ENCODE measurements around the gene TGFBR1.
A peak's percentile ranks its signal among the peaks of the same experiment; 100 is the strongest.

TGFBR1 gene

GRCh38 chr9:99104459-99105151 lies at the start of gene TGFBR1:
TGFBR1 (plus strand) TSS chr9:99105113; CDS start chr9:99105206, 93 bp downstream.
- Mint-ChIP-seq H3K9me3 (peaks cover 5% of the 10 kb centered on the region), H3K27me3 (no peaks in the 10 kb centered on the region), H3K27ac (ENCODE audit: low read depth) (peak within 1 kb of the TSS; percentile 78), H3K4me3 (peak within 1 kb of the TSS; percentile 82), H3K36me3 (ENCODE audit: insufficient read depth) (peaks cover 6% of the 10 kb centered on the region), H3K4me1 (peaks cover 72% of the 10 kb centered on the region)
- ATAC-seq (replicated peaks; ENCODE audit: extremely low read depth, poor library complexity, severe bottlenecking) (peak; percentile 83), DNase-seq (ENCODE audit: low spot score in 2 of 2) (peak; percentile 85)

- H3K27me3 Mint-ChIP-seq: no peaks in the 10 kb centered on the region
- no peak overlapping the region for H3K27ac Mint-ChIP-seq (ENCODE audit: low read depth)
- no peak for ATAC-seq (replicated peaks; ENCODE audit: extremely low read depth, poor library complexity, severe bottlenecking)
- H3K4me3 Mint-ChIP-seq: no peak overlapping the region
- peaks cover 83% of the 10 kb centered on the region for H3K4me1 Mint-ChIP-seq
- no peak for DNase-seq (ENCODE audit: low spot score in 2 of 2)
- peaks cover 19% of the 10 kb centered on the region for H3K36me3 Mint-ChIP-seq (ENCODE audit: insufficient read depth)
- no peaks in the 10 kb centered on the region for H3K9me3 Mint-ChIP-seq
These were observed 49.5 kb upstream of the TGFBR1 start for GRCh38 chr9:99055384-99055783.

- peaks cover 19% of the 10 kb centered on the region for H3K36me3 Mint-ChIP-seq (ENCODE audit: insufficient read depth)
- peaks cover 89% of the 10 kb centered on the region for H3K4me1 Mint-ChIP-seq
- ATAC-seq (replicated peaks; ENCODE audit: extremely low read depth, poor library complexity, severe bottlenecking) (no peak), DNase-seq (ENCODE audit: low spot score in 2 of 2) (no peak)
- H3K4me3 Mint-ChIP-seq: no peak overlapping the region
- peak overlapping the region; percentile 86 for H3K27ac Mint-ChIP-seq (ENCODE audit: low read depth)
- no peaks in the 10 kb centered on the region for H3K9me3 Mint-ChIP-seq
- no peaks in the 10 kb centered on the region for H3K27me3 Mint-ChIP-seq
These were observed 48.7 kb upstream of the TGFBR1 start for GRCh38 chr9:99056186-99056585.

- Mint-ChIP-seq H3K27ac (ENCODE audit: low read depth) (peak overlapping the region; percentile 86), H3K9me3 (no peaks in the 10 kb centered on the region)
- no peak for DNase-seq (ENCODE audit: low spot score in 2 of 2)
These were observed 47.8 kb upstream of the TGFBR1 start for GRCh38 chr9:99056886-99057664.

GRCh38 chr9:99057665-99058625 lies 47.0 kb upstream of the TGFBR1 start:
- DNase-seq (ENCODE audit: low spot score in 2 of 2): peak; percentile 47 to 70
- H3K27ac Mint-ChIP-seq (ENCODE audit: low read depth): peak overlapping the region; percentile 86
- H3K36me3 Mint-ChIP-seq (ENCODE audit: insufficient read depth): peaks cover 19% of the 10 kb centered on the region
- peaks cover 86% of the 10 kb centered on the region for H3K4me1 Mint-ChIP-seq
- H3K27me3 Mint-ChIP-seq: no peaks in the 10 kb centered on the region
- H3K9me3 Mint-ChIP-seq: no peaks in the 10 kb centered on the region
- peak; percentile 79 for ATAC-seq (replicated peaks; ENCODE audit: extremely low read depth, poor library complexity, severe bottlenecking)
- peak overlapping the region; percentile 86 for H3K4me3 Mint-ChIP-seq

More at GRCh38 chr9:99056886-99057664, 47.8 kb upstream of the TGFBR1 start:
- Mint-ChIP-seq H3K4me3 (peak overlapping the region; percentile 86), H3K4me1 (peaks cover 87% of the 10 kb centered on the region), H3K27me3 (no peaks in the 10 kb centered on the region), H3K36me3 (ENCODE audit: insufficient read depth) (peaks cover 19% of the 10 kb centered on the region)
- peak; percentile 66 for ATAC-seq (replicated peaks; ENCODE audit: extremely low read depth, poor library complexity, severe bottlenecking)

GRCh38 chr9:99058964-99059921 lies 45.7 kb upstream of the TGFBR1 start:
- peak overlapping the region; percentile 86 for H3K27ac Mint-ChIP-seq (ENCODE audit: low read depth)
- peak; percentile 20 for ATAC-seq (replicated peaks; ENCODE audit: extremely low read depth, poor library complexity, severe bottlenecking)
- peaks cover 14% of the 10 kb centered on the region for H3K36me3 Mint-ChIP-seq (ENCODE audit: insufficient read depth)
- H3K27me3 Mint-ChIP-seq: no peaks in the 10 kb centered on the region
- no peaks in the 10 kb centered on the region for H3K9me3 Mint-ChIP-seq
- H3K4me1 Mint-ChIP-seq: peaks cover 86% of the 10 kb centered on the region
- peak overlapping the region; percentile 86 for H3K4me3 Mint-ChIP-seq
- no peak for DNase-seq (ENCODE audit: low spot score in 2 of 2)

- Mint-ChIP-seq H3K4me1 (peaks cover 87% of the 10 kb centered on the region), H3K36me3 (ENCODE audit: insufficient read depth) (peaks cover 14% of the 10 kb centered on the region), H3K4me3 (no peak overlapping the region), H3K27me3 (no peaks in the 10 kb centered on the region), H3K9me3 (no peaks in the 10 kb centered on the region), H3K27ac (ENCODE audit: low read depth) (peak overlapping the region; percentile 29)
- DNase-seq (ENCODE audit: low spot score in 2 of 2): no peak
- ATAC-seq (replicated peaks; ENCODE audit: extremely low read depth, poor library complexity, severe bottlenecking): no peak
These were observed 44.3 kb upstream of the TGFBR1 start for GRCh38 chr9:99060621-99061020.

GRCh38 chr9:99062549-99062948 lies 42.4 kb upstream of the TGFBR1 start:
- H3K4me1 Mint-ChIP-seq: peaks cover 76% of the 10 kb centered on the region
- DNase-seq (ENCODE audit: low spot score in 2 of 2) (no peak), ATAC-seq (replicated peaks; ENCODE audit: extremely low read depth, poor library complexity, severe bottlenecking) (no peak)
- peaks cover 11% of the 10 kb centered on the region for H3K36me3 Mint-ChIP-seq (ENCODE audit: insufficient read depth)
- H3K27ac Mint-ChIP-seq (ENCODE audit: low read depth): no peak overlapping the region
- H3K9me3 Mint-ChIP-seq: no peaks in the 10 kb centered on the region
- no peaks in the 10 kb centered on the region for H3K27me3 Mint-ChIP-seq
- no peak overlapping the region for H3K4me3 Mint-ChIP-seq

- Mint-ChIP-seq H3K36me3 (ENCODE audit: insufficient read depth) (peaks cover 4% of the 10 kb centered on the region), H3K27ac (ENCODE audit: low read depth) (peak overlapping the region; percentile 14), H3K4me3 (no peak overlapping the region), H3K4me1 (peaks cover 70% of the 10 kb centered on the region), H3K27me3 (no peaks in the 10 kb centered on the region), H3K9me3 (no peaks in the 10 kb centered on the region)
- DNase-seq (ENCODE audit: low spot score in 2 of 2) (no peak), ATAC-seq (replicated peaks; ENCODE audit: extremely low read depth, poor library complexity, severe bottlenecking) (no peak)
These were observed 41.4 kb upstream of the TGFBR1 start for GRCh38 chr9:99063522-99063921.

- no peak overlapping the region for H3K4me3 Mint-ChIP-seq
- H3K4me1 Mint-ChIP-seq: peaks cover 71% of the 10 kb centered on the region
- H3K27me3 Mint-ChIP-seq: no peaks in the 10 kb centered on the region
- H3K27ac Mint-ChIP-seq (ENCODE audit: low read depth): no peak overlapping the region
- ATAC-seq (replicated peaks; ENCODE audit: extremely low read depth, poor library complexity, severe bottlenecking): no peak
- no peak for DNase-seq (ENCODE audit: low spot score in 2 of 2)
- H3K36me3 Mint-ChIP-seq (ENCODE audit: insufficient read depth): peaks cover 2% of the 10 kb centered on the region
- H3K9me3 Mint-ChIP-seq: no peaks in the 10 kb centered on the region
These were observed 38.3 kb upstream of the TGFBR1 start for GRCh38 chr9:99066571-99066970.

GRCh38 chr9:99069075-99069474 lies 35.8 kb upstream of the TGFBR1 start:
- peak overlapping the region; percentile 2 for H3K4me3 Mint-ChIP-seq
- peaks cover 66% of the 10 kb centered on the region for H3K4me1 Mint-ChIP-seq

More at GRCh38 chr9:99069075-99069474, 35.8 kb upstream of the TGFBR1 start:
- DNase-seq (ENCODE audit: low spot score in 2 of 2) (no peak), ATAC-seq (replicated peaks; ENCODE audit: extremely low read depth, poor library complexity, severe bottlenecking) (no peak)
- Mint-ChIP-seq H3K27me3 (no peaks in the 10 kb centered on the region), H3K9me3 (no peaks in the 10 kb centered on the region), H3K36me3 (ENCODE audit: insufficient read depth) (peaks cover 2% of the 10 kb centered on the region), H3K27ac (ENCODE audit: low read depth) (peak overlapping the region; percentile 19)

Measured in central memory CD8-positive, alpha-beta T cell (primary cell).